GM12878 (cell line): ENCODE measurements around the gene ARVCF. TPM values are rescaled to one million over a fixed set of nuclear protein-coding genes. Genes with fewer than 3 reads are reported as not detected.

Experiments
- ATAC-seq: fragments of 200-7000 bp; cut with Tn5 transposase; 3 replicates; pipeline ENCODE4 v1.9.1; 2020; ENCODE audit warnings: mild to moderate bottlenecking, moderate library complexity
- BruUV-seq: library from RNA; stranded (reverse); fragments of 400-500 nt; replicated peaks from 2 replicates; lab custom pipeline; 2021; lab: Mats Ljungman, UMichigan
- CTCF ChIA-PET: fragments of 300-600 bp; sonication (Branson Sonifier 250); formaldehyde crosslinking; extraction: SDS; loops from one replicate; lab custom pipeline; 2021; ENCODE audit warnings: inconsistent platforms; lab: Yijun Ruan, JAX
- POLR2A ChIA-PET: fragments of 350-600 bp; formaldehyde crosslinking; extraction: SDS; loops from one replicate; lab custom pipeline; 2021; ENCODE audit warnings: inconsistent platforms; lab: Charles Lee
- RAD21 ChIA-PET: fragments of 300-600 bp; sonication (Branson Sonifier 250); formaldehyde crosslinking; loops from one replicate; lab custom pipeline; 2023; ENCODE audit warnings: antibody characterized with exemption; ENCODE audit not compliant: unreplicated experiment; lab: Charles Lee
- SMC1A ChIA-PET: fragments of 300-600 bp; sonication (Branson Sonifier 250); formaldehyde crosslinking; loops from one replicate; lab custom pipeline; 2023; ENCODE audit not compliant: unreplicated experiment, uncharacterized antibody; lab: Charles Lee
- DNase-seq: peaks from one replicate; pipeline ENCODE4 v3.0.0-alpha.2; 2011; ENCODE audit warnings: low read depth, low spot score
- FAIRE-seq: peaks from 3 replicates; lab custom pipeline; 2011; peaks lifted over from hg19 to GRCh38; lab: Jason Lieb, UNC
- H2AFZ ChIP-seq: 2 replicates; pipeline ENCODE4 v1.6.0; 2011; ENCODE audit warnings: low read depth, low read length, control low read depth; ENCODE audit not compliant: control insufficient read depth
- H3K27ac ChIP-seq: 2 replicates; pipeline ENCODE4 v1.5.1; 2011; ENCODE audit warnings: control low read depth; ENCODE audit not compliant: control insufficient read depth, insufficient read depth
- H3K27me3 ChIP-seq, 2 experiments: replicated peaks in 1 of 2; 2 replicates each; pipeline versions ENCODE4 v1.6.0 to v1.6.1; 2011; ENCODE audit warnings: low read length in 1 of 2; ENCODE audit not compliant: control insufficient read depth in 2 of 2, insufficient read depth in 2 of 2
- H3K36me3 ChIP-seq, 2 experiments: 2 replicates each; pipeline ENCODE4 v1.5.1; 2011; ENCODE audit warnings: low read length in 1 of 2; ENCODE audit not compliant: control insufficient read depth in 2 of 2, insufficient read depth in 2 of 2
- H3K4me1 ChIP-seq: 2 replicates; pipeline ENCODE4 v1.6.1; 2011; ENCODE audit warnings: mild to moderate bottlenecking, low read length, moderate library complexity, mixed read lengths; ENCODE audit not compliant: control insufficient read depth, insufficient read depth
- H3K4me2 ChIP-seq: 2 replicates; pipeline ENCODE4 v1.6.0; 2011; ENCODE audit warnings: control low read depth; ENCODE audit not compliant: control insufficient read depth, insufficient read depth
- H3K4me3 ChIP-seq: fragments of 200-600 bp; sonication (generic); 2 replicates; pipeline ENCODE4 v1.5.1; 2016
- H3K79me2 ChIP-seq: 2 replicates; pipeline ENCODE4 v1.6.0; 2011; ENCODE audit warnings: low read length; ENCODE audit not compliant: control insufficient read depth, insufficient read depth
- H3K9ac ChIP-seq: 2 replicates; pipeline ENCODE4 v1.8.0; 2011; ENCODE audit warnings: low read length, control low read depth, mixed read lengths; ENCODE audit not compliant: control insufficient read depth, insufficient read depth
- H3K9me3 ChIP-seq: replicated peaks from 3 replicates; pipeline ENCODE4 v1.5.1; 2011; ENCODE audit warnings: mild to moderate bottlenecking, low read length; ENCODE audit not compliant: control insufficient read depth, insufficient read depth
- H4K20me1 ChIP-seq: 2 replicates; pipeline ENCODE4 v1.6.0; 2011; ENCODE audit not compliant: control insufficient read depth, insufficient read depth
- BHLHE40 ChIP-seq, 2 experiments: fragments of 450-650 bp in 1 of 2; IDR thresholded peaks; 2 replicates each; pipeline ENCODE4 v1.6.1; 2011 to 2017; ENCODE audit warnings: low read depth in 2 of 2, borderline replicate concordance in 1 of 2, improper control_type of control experiment in 1 of 2, low read length in 1 of 2, mild to moderate bottlenecking in 1 of 2
- BRCA1 ChIP-seq: IDR thresholded peaks from 2 replicates; pipeline ENCODE4 v1.6.1; 2011; ENCODE audit warnings: low read depth, low read length, improper control_type of control experiment
- DPF2 ChIP-seq: fragments of 450-650 bp; IDR thresholded peaks from 2 replicates; pipeline ENCODE4 v1.6.1; 2017; ENCODE audit warnings: mild to moderate bottlenecking
- EP300 ChIP-seq, 2 experiments: fragments of 150-350 bp in 1 of 2; IDR thresholded peaks; 2 replicates each; pipeline ENCODE4 v1.6.1; 2011 to 2012; ENCODE audit warnings: low read depth in 2 of 2, low read length in 2 of 2, borderline replicate concordance in 1 of 2, improper control_type of control experiment in 1 of 2, inconsistent platforms in 1 of 2; ENCODE audit not compliant: control insufficient read depth in 1 of 2
- ESRRA ChIP-seq: IDR thresholded peaks from 2 replicates; pipeline ENCODE4 v1.6.1; 2012; ENCODE audit warnings: mild to moderate bottlenecking, low read length, improper control_type of control experiment
- FOS ChIP-seq: IDR thresholded peaks from 3 replicates; pipeline ENCODE4 v1.6.1; 2011; ENCODE audit warnings: borderline replicate concordance; ENCODE audit not compliant: insufficient read length; ENCODE audit errors: extremely low read depth
- FOXM1 ChIP-seq: IDR thresholded peaks from 2 replicates; pipeline ENCODE4 v1.6.1; 2012; ENCODE audit warnings: low read depth, mild to moderate bottlenecking, inconsistent platforms, low read length, moderate library complexity
- HDGF ChIP-seq: fragments of 450-650 bp; IDR thresholded peaks from 2 replicates; pipeline ENCODE4 v1.6.1; 2016; ENCODE audit warnings: antibody characterized with exemption
- IKZF2 ChIP-seq, 2 experiments: fragments of 450-650 bp; IDR thresholded peaks; 2 replicates each; pipeline ENCODE4 v1.6.1; 2017; ENCODE audit warnings: mild to moderate bottlenecking in 2 of 2, moderate library complexity in 2 of 2
- KDM1A ChIP-seq: fragments of 200-600 bp; sonication (generic); IDR thresholded peaks from 2 replicates; pipeline ENCODE4 v1.6.1; 2016; ENCODE audit warnings: borderline replicate concordance
- NFXL1 ChIP-seq: fragments of 450-650 bp; IDR thresholded peaks from 2 replicates; pipeline ENCODE4 v1.6.1; 2017; ENCODE audit warnings: antibody characterized with exemption, mild to moderate bottlenecking, borderline replicate concordance
- NFYB ChIP-seq: IDR thresholded peaks from 2 replicates; pipeline ENCODE4 v1.6.1; 2011; ENCODE audit warnings: low read depth, mild to moderate bottlenecking, low read length, improper control_type of control experiment, moderate library complexity; ENCODE audit not compliant: insufficient read depth
- POLR2A ChIP-seq: IDR thresholded peaks from 2 replicates; pipeline ENCODE4 v1.6.1; 2011; ENCODE audit warnings: low read depth, mild to moderate bottlenecking, low read length
- POLR2AphosphoS5 ChIP-seq: IDR thresholded peaks from 2 replicates; pipeline ENCODE4 v1.6.1; 2011; ENCODE audit warnings: mild to moderate bottlenecking, low read length, inconsistent platforms
- RELA ChIP-seq: fragments of 450-650 bp; IDR thresholded peaks from 2 replicates; pipeline ENCODE4 v1.8.0; 2014; ENCODE audit warnings: borderline replicate concordance; ENCODE audit not compliant: partially characterized antibody
- RFX5 ChIP-seq: IDR thresholded peaks from 2 replicates; pipeline ENCODE4 v1.6.1; 2011; ENCODE audit warnings: low read depth, low read length, improper control_type of control experiment
- ZZZ3 ChIP-seq: IDR thresholded peaks from 2 replicates; pipeline ENCODE4 v1.6.1; 2011; ENCODE audit warnings: low read depth; ENCODE audit not compliant: control insufficient read depth, insufficient read length
- WGBS: methylation state at CpG from one replicate; pipeline ENCODE4 v1.1.6; 2016; ENCODE audit warnings: low lambda C conversion rate; ENCODE audit not compliant: insufficient replicate concordance, insufficient coverage; ENCODE audit errors: missing lambda C conversion rate; 5-methylcytosine and 5-hydroxymethylcytosine counted together
- in situ Hi-C: fragments of 300-500 bp; cut with MboI; formaldehyde crosslinking; loops from 9 replicates; pipeline ENCODE4 v1.14.3; 2018; ENCODE audit warnings: mixed read lengths
- intact Hi-C: fragments of 100-400 bp; cut with micrococcal nuclease; formaldehyde crosslinking; loops from one replicate; pipeline ENCODE4 v1.14.2; 2022; ENCODE audit not compliant: unreplicated experiment
- polyA plus RNA-seq, 11 experiments: library from polyadenylated mRNA; depleted of rRNA in 4 of 11; unstranded in 6 of 11; stranded (reverse) in 5 of 11; fragments of >200 nt; fragmentation: Nextera tagmentation in 4 of 11; fragmentation: Illumina TruSeq in 1 of 11; extraction: Ambion mirVana in 4 of 11; extraction: Trizol in 1 of 11; gene quantifications; 1 replicate in 1 of 11; 2 replicates in 10 of 11; pipeline versions ENCODE4 v1.2.1 to v1.2.3, GENCODE V29; 2011 to 2016; ENCODE audit warnings: inconsistent platforms in 2 of 11, missing spikeins in 2 of 11, low read depth in 1 of 11
- total RNA-seq, 4 experiments: library from RNA; depleted of rRNA in 3 of 4; stranded (reverse); fragments of >200 nt in 3 of 4; fragmentation: Illumina TruSeq in 1 of 4; extraction: Trizol in 1 of 4; gene quantifications; 2 replicates each; pipeline versions ENCODE4 v1.2.1 to v1.2.3, GENCODE V29; 2013 to 2021
- TF ChIP-seq, protein P1 (sequence below): IDR thresholded peaks from 2 replicates; pipeline ENCODE4 v1.6.1; 2011; ENCODE audit warnings: borderline replicate concordance, low read depth, mild to moderate bottlenecking, moderate library complexity, low read length; ENCODE audit not compliant: insufficient read depth, poor library complexity, severe bottlenecking
- TF ChIP-seq, protein P2 (sequence below): IDR thresholded peaks from 2 replicates; pipeline ENCODE4 v1.6.1; 2012; ENCODE audit warnings: low read depth, low read length, improper control_type of control experiment
- TF ChIP-seq, protein P3 (sequence below): IDR thresholded peaks from 2 replicates; pipeline ENCODE4 v1.6.1; 2012; ENCODE audit warnings: mild to moderate bottlenecking, low read depth, low read length

The ARVCF gene
- total and polyA plus RNA-seq, 10 of the 15 experiments (the other 5 are each of a cell fraction or from before 2014, with no cell fraction given) = 0.13 to 1.9 (median 1.0) TPM; not detected in 2

DNA sequence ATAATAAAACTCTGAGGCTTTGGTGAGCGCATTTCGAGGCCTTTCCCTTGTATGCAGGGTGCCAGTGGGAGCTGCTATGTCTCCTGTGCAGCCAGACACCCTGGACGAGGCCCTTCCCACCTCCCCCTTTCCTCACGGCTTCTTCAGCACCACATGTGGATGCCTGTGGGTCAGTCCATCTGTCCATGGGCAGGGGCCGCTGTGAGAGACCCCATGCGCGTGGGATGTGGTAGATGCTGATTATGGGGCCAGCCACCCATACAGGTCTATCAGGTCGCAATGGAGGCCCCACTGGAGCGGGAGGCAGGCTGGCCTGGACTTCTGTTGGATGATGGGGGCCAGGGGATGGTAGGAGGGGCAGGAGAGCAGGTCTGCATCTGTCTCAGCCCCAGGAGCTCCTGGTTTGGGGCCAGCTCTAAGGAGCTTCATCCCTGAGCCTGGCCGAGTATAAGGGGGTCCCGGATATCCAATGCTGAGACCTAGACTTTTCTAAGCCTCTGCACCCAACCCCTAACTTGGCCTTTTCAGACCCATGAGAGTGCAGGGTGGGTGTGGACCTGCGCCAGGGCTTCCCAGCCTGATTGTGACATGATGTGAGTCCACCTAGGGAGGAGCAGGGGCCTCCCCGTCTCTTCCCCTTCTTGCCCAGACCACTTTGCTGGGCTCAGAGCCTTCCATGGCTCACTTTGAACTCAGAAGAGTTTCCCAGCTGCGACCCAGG is 49.4 kb upstream of the ARVCF start:
- no peak for ATAC-seq
- H3K4me3 ChIP-seq = no peak overlapping the region
- RAD21 ChIA-PET = no interaction called here
- no peak for TF ChIP-seq NFYB
- TF ChIP-seq IKZF2 (IDR thresholded peaks at IDR 0.05) = no peak
- no peak for TF ChIP-seq NFXL1
- no peak for TF ChIP-seq FOXM1
- no peak for TF ChIP-seq FOS
- no peak for TF ChIP-seq RELA
- TF ChIP-seq BRCA1 = no peak
- TF ChIP-seq, protein P1, sequence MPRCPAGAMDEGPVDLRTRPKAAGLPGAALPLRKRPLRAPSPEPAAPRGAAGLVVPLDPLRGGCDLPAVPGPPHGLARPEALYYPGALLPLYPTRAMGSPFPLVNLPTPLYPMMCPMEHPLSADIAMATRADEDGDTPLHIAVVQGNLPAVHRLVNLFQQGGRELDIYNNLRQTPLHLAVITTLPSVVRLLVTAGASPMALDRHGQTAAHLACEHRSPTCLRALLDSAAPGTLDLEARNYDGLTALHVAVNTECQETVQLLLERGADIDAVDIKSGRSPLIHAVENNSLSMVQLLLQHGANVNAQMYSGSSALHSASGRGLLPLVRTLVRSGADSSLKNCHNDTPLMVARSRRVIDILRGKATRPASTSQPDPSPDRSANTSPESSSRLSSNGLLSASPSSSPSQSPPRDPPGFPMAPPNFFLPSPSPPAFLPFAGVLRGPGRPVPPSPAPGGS = no peak
- TF ChIP-seq DPF2 = no peak
- TF ChIP-seq EP300 (IDR thresholded peaks at IDR 0.05; ENCODE audit: borderline replicate concordance in 1 of 2, control insufficient read depth in 1 of 2, low read depth in 2 of 2, low read length in 2 of 2) = no peak
- no peak for TF ChIP-seq ZZZ3
- TF ChIP-seq, protein P2, sequence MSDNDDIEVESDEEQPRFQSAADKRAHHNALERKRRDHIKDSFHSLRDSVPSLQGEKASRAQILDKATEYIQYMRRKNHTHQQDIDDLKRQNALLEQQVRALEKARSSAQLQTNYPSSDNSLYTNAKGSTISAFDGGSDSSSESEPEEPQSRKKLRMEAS = no peak
- no peak for TF ChIP-seq KDM1A
- TF ChIP-seq, protein P3, sequence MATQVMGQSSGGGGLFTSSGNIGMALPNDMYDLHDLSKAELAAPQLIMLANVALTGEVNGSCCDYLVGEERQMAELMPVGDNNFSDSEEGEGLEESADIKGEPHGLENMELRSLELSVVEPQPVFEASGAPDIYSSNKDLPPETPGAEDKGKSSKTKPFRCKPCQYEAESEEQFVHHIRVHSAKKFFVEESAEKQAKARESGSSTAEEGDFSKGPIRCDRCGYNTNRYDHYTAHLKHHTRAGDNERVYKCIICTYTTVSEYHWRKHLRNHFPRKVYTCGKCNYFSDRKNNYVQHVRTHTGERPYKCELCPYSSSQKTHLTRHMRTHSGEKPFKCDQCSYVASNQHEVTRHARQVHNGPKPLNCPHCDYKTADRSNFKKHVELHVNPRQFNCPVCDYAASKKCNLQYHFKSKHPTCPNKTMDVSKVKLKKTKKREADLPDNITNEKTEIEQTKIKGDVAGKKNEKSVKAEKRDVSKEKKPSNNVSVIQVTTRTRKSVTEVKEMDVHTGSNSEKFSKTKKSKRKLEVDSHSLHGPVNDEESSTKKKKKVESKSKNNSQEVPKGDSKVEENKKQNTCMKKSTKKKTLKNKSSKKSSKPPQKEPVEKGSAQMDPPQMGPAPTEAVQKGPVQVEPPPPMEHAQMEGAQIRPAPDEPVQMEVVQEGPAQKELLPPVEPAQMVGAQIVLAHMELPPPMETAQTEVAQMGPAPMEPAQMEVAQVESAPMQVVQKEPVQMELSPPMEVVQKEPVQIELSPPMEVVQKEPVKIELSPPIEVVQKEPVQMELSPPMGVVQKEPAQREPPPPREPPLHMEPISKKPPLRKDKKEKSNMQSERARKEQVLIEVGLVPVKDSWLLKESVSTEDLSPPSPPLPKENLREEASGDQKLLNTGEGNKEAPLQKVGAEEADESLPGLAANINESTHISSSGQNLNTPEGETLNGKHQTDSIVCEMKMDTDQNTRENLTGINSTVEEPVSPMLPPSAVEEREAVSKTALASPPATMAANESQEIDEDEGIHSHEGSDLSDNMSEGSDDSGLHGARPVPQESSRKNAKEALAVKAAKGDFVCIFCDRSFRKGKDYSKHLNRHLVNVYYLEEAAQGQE = no peak
- no peak for TF ChIP-seq ESRRA
- TF ChIP-seq BHLHE40 (IDR thresholded peaks at IDR 0.05; ENCODE audit: borderline replicate concordance in 1 of 2, low read depth in 2 of 2, low read length in 1 of 2) = no peak
- TF ChIP-seq POLR2AphosphoS5 = no peak
- TF ChIP-seq POLR2A = no peak
- no peak for TF ChIP-seq RFX5
- TF ChIP-seq HDGF = no peak
- TF ChIP-seq, all 136 proteins: peak for 0
- FAIRE-seq = no peak
- WGBS = 84% methylated on average over 14 of the region's 14 CpGs
- in situ Hi-C loops = no loop called here
- Histone ChIP-seq H3K79me2 (no peaks in the 10 kb centered on the region), H3K36me3 (peaks cover 0 to 7% of the 10 kb centered on the region in 2 experiments; a peak in 3 of 4 replicates), H3K9me3 (no peaks in the 10 kb centered on the region), H3K27me3 (no peaks in the 10 kb centered on the region), H3K4me2 (no peak overlapping the region), H3K27ac (no peak overlapping the region), H3K4me1 (no peaks in the 10 kb centered on the region), H2AFZ (no peak overlapping the region), H4K20me1 (no peaks in the 10 kb centered on the region), H3K9ac (no peak overlapping the region)
- no peak for DNase-seq
- POLR2A ChIA-PET = no interaction called here
- BruUV-seq = no TSS peak
- CTCF ChIA-PET = no interaction called here
- SMC1A ChIA-PET = no interaction called here
- intact Hi-C loops = no loop called here
